ENCODE measurements around the gene DUSP14.
A peak's percentile ranks its signal among the peaks of the same experiment; 100 is the strongest.

The DUSP14 gene

DNA sequence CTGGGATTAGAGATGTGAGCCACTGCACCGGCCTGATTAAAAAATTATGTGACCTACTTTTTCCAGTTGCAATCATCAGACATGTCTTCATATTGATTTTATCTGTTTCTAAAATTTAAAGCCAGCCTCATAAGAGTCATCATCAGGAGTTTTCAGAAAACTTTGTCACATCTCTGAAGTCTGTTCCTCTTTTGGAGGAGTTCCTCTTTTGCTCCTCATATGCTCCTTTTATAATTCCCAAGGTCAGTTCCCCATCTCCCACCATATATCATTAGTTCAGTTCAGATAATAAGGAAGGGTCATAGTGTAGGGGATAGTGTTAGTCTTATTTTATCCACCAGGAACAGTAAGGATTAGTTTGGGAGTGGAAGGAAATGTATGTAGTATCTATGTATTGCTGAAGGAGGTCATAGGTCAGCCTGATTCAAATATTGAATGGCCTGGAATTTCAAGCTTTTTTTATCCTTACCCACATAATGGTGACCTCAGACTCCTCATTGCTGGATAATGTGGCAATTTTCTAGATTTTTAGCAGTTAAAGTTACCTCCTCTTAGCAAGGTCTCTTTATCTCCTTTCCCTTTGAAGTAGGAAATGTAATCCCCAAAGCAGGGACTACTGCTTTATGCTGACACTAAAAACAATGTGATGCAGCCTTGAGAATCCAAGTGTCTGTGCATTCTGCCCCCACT lies 13.8 kb upstream of the DUSP14 start:
- Histone ChIP-seq H3K9ac (ENCODE audit: low read depth, low read length) (no peak overlapping the region), H3K36me3 (ENCODE audit: insufficient read depth, low read length) (peaks cover 8% of the 10 kb centered on the region; the same call in 1 of the 2 replicates), H3K9me3 (ENCODE audit: control insufficient read depth, insufficient read depth, low read length) (no peaks in the 10 kb centered on the region), H3K4me1 (ENCODE audit: insufficient read depth, low read length) (peaks cover under 1% of the 10 kb centered on the region; the same call in 1 of the 2 replicates)

DNA sequence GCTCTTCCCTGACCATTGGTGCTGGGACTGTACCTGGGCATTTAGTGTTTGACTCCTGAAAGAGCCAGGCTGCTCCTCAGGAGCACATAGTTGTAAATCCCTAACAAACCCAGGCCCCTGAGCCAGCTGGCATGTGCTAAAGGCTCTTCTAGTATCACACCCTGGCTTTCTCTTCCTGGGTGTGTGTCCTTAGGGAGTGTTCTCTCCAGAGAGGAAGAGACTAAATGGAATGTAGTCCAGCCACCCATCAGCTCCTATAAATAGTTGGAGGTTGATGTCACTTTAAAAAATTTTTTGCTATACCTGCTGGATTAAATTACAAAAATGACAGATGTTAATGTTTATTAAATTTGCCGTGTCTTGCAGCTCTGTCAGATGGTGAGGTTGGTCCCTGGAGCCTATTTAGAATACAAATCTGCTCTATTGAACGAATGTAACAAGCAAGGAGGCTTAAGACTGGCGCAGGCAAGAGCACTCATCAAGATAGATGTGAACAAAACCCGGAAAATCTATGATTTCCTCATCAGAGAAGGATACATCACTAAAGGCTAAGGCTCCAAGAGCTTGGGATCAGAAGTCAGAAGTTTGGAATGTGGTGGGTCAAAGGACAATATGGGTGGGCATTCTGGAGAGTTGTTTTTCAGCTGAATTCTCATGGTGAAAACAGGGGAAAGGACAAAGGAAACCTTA lies 13.1 kb upstream of the DUSP14 start:
- peaks cover 6% of the 10 kb centered on the region; the same call in 1 of the 2 replicates for H3K4me1 ChIP-seq (ENCODE audit: insufficient read depth, low read length)
- H3K9me3 ChIP-seq (ENCODE audit: control insufficient read depth, insufficient read depth, low read length): no peaks in the 10 kb centered on the region
- H3K9ac ChIP-seq (ENCODE audit: low read depth, low read length): no peak overlapping the region
- peaks cover 8% of the 10 kb centered on the region; the same call in 1 of the 2 replicates for H3K36me3 ChIP-seq (ENCODE audit: insufficient read depth, low read length)

DNA sequence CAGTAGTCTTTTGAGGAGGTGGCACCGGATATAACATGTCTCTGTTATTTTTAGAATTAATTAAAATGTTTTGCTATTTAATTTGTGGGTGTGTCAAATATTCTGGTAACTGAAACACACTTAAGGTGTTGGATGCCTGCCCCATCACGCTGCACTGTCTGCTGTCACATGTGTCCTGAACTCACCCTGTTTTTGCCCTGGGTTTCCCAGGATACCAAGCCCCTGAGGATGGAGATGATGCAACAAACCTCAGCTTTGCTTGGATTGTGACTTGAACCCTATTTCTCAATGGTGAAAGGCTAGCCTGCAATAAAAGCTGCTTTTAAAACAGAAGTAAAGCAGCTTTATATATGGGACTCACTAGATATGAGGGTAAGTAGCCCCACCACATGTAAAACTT lies 11.5 kb upstream of the DUSP14 start:
- Histone ChIP-seq H3K4me1 (ENCODE audit: insufficient read depth, low read length) (peaks cover 11% of the 10 kb centered on the region), H3K9me3 (ENCODE audit: control insufficient read depth, insufficient read depth, low read length) (no peaks in the 10 kb centered on the region), H3K36me3 (ENCODE audit: insufficient read depth, low read length) (peaks cover 8% of the 10 kb centered on the region; the same call in 1 of the 2 replicates), H3K9ac (ENCODE audit: low read depth, low read length) (no peak overlapping the region)

DNA sequence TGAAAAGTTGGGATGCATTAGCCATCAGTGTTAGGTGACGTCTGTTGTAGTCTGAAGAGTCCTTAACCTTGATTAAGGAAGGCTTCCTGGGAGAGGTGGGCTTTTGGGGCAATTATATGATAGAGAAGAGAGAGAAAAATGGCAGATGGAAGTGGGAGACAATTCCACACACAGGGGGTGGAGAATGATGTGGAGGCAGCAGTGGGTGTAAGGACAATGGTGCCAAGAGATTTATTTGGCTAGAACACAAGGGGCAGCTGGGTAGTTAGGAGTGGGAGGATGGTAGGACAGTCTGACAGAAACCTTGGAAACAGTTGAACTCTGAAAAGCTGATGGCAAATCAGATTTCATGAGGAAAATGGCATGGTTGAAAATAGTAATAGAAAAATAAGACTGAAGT lies 10.7 kb upstream of the DUSP14 start:
- H3K36me3 ChIP-seq (ENCODE audit: insufficient read depth, low read length): peaks cover 8% of the 10 kb centered on the region; the same call in 1 of the 2 replicates
- no peaks in the 10 kb centered on the region for H3K9me3 ChIP-seq (ENCODE audit: control insufficient read depth, insufficient read depth, low read length)
- H3K9ac ChIP-seq (ENCODE audit: low read depth, low read length): no peak overlapping the region
- peaks cover 18% of the 10 kb centered on the region for H3K4me1 ChIP-seq (ENCODE audit: insufficient read depth, low read length)

DNA sequence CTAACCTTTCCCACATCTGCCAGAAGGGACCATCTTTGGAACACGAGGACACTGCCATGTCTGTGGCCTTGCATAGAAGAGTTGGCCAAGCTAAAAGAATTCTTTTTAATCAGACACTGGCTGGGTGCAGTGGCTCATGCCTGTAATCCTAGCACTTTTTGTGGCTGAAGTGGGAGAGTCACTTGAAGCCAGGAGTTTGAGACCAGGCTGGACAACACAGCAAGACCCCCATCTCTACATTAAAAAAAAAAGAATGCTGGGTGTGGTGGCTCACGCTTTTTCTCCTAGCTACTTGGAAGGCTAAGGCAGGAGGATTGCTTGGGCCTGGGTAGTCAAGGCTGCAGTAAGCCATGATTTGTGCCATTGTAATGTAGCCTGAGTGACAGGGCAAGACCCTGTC lies 9.3 kb upstream of the DUSP14 start:
- Histone ChIP-seq H3K36me3 (ENCODE audit: insufficient read depth, low read length) (0 out of 2 replicates have a peak, but pooled peaks cover 3% of the 10 kb centered on the region), H3K9ac (ENCODE audit: low read depth, low read length) (no peak overlapping the region), H3K4me1 (ENCODE audit: insufficient read depth, low read length) (peaks cover 18% of the 10 kb centered on the region), H3K9me3 (ENCODE audit: control insufficient read depth, insufficient read depth, low read length) (no peaks in the 10 kb centered on the region)

DNA sequence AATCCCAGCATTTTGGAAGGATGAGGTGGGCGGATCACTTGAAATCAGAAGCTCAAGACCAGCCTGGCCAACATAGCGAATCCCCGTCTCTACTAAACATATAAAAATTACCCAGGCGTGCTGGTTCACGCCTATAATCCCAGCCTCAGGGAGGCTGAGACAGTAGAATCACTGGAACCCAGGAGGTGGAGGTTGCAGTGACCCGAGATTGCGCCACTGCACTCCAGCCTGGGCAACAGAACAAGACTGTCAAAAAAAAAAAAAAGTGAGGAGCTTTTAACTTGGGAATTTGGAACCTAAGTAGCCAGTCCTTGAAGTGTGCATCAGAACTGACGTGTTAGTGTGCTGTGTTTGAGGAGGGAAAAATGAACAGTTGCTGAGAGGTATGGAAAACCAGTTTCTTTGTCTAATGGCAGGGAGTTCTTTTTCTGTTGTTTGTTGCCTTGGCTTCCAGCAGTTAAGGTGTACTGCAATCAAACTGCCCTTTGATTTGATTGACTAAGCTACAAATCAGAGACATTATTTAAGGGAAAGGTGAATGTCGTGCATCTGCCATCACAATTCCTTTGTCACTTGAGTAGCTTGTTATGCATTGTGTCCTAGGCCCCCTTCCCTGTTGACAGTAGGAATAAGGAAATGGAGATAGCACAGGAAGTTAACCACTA lies 8.6 kb upstream of the DUSP14 start:
- Histone ChIP-seq H3K36me3 (ENCODE audit: insufficient read depth, low read length) (0 out of 2 replicates have a peak, but pooled peaks cover 3% of the 10 kb centered on the region), H3K9ac (ENCODE audit: low read depth, low read length) (no peak overlapping the region), H3K9me3 (ENCODE audit: control insufficient read depth, insufficient read depth, low read length) (no peaks in the 10 kb centered on the region), H3K4me1 (ENCODE audit: insufficient read depth, low read length) (peaks cover 18% of the 10 kb centered on the region)

DNA sequence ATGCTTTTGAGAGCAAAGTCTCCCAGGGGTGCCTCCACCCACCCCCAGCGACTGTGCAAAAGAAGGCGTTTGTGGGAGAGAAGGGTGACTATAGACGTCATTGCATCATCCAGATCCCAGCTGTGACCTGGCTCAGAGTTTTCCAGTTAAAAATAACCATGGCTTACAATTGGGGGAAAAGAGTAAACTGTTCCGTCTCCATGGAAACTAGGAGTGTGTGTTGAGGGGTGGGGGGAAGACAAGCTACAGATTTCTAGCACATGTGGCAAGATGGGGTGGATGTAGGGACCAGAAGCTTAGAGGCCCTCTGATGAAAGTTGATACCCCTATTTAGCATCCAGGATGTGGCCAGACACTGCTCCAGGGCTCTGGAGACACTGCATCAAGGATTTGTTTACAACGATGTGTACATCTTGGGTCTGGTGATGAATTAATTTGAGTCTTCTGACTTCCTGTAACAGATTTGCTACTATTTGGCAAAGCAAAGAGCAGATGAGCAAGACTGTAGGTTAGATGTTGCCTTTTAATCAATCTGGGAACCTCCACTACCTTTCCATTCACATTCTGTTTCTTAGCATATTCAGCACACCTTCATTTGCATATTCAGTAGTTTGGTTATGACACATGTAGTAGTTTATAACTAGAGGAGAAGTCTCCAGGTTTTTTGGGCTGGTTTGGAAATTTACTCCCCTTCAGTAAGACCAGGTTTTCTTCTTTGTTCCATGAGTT lies 6.2 kb upstream of the DUSP14 start:
- Histone ChIP-seq H3K4me1 (ENCODE audit: insufficient read depth, low read length) (peaks cover 18% of the 10 kb centered on the region), H3K9ac (ENCODE audit: low read depth, low read length) (no peak overlapping the region), H3K36me3 (ENCODE audit: insufficient read depth, low read length) (no peaks in the 10 kb centered on the region), H3K9me3 (ENCODE audit: control insufficient read depth, insufficient read depth, low read length) (no peaks in the 10 kb centered on the region)

DNA sequence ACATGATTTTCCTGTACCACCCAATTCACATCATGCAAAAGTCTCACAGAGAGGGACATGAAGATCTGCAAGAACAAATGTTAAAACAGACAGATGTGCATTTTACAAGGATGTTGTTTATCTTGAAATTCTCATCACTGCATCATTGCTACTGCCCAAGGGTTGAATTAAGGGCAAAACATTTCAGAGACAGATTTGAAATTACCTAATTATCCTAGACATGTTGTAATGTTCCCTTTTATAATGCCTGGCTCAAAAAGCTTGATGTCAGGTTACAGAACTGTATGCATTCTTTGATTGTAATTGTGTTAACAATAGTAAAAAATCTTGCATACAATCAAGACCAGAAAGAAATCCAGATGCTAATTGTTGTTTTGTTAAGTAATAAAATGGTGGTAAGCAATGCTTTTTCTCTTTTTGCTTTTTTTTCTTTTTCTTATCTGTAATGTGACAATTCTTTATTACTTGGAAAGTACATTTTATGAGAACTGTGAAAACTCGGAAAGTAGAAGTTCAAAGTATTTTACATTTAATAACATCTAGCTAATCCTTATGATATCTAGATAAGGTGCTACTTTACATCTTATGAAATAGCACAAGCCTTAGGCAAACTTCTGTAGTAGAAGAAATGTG lies 3.6 kb upstream of the DUSP14 start:
- H3K36me3 ChIP-seq (ENCODE audit: insufficient read depth, low read length): no peaks in the 10 kb centered on the region
- H3K4me1 ChIP-seq (ENCODE audit: insufficient read depth, low read length): peaks cover 16% of the 10 kb centered on the region
- no peak overlapping the region for H3K9ac ChIP-seq (ENCODE audit: low read depth, low read length)
- no peaks in the 10 kb centered on the region for H3K9me3 ChIP-seq (ENCODE audit: control insufficient read depth, insufficient read depth, low read length)

DNA sequence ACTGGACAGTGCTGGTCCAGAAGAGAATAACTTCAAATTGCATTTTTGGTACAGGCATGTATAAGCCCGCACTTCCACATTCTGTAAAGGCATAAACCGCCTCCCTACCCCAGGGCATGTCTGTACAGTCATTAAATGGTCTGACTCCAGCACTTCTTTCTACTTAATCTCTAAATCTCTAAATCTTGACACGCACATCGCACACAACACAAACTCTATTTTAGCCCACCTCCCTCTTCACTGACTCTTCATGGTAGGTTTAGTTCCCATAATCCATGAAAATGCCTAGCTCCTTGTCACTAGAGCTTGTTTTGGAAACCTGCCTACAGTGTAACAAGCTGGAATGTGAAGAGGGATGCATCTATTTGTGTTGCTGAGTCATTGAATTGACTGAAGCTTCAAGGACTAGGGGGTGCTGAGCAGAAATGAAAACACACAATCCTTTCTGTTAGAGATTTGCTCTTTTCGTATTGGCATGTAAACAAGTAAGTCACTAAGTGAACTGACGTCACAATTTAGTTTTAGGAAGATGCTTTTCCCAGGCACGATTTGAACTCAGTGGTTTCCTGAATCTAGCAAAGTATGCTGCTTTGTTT lies 1.6 kb upstream of the DUSP14 start:
- peaks cover 19% of the 10 kb centered on the region for H3K4me1 ChIP-seq (ENCODE audit: insufficient read depth, low read length)
- no peaks in the 10 kb centered on the region for H3K36me3 ChIP-seq (ENCODE audit: insufficient read depth, low read length)
- H3K9me3 ChIP-seq (ENCODE audit: control insufficient read depth, insufficient read depth, low read length): no peaks in the 10 kb centered on the region
- H3K9ac ChIP-seq (ENCODE audit: low read depth, low read length): peak overlapping the region; percentile 86; the same call in 1 of the 2 replicates

DNA sequence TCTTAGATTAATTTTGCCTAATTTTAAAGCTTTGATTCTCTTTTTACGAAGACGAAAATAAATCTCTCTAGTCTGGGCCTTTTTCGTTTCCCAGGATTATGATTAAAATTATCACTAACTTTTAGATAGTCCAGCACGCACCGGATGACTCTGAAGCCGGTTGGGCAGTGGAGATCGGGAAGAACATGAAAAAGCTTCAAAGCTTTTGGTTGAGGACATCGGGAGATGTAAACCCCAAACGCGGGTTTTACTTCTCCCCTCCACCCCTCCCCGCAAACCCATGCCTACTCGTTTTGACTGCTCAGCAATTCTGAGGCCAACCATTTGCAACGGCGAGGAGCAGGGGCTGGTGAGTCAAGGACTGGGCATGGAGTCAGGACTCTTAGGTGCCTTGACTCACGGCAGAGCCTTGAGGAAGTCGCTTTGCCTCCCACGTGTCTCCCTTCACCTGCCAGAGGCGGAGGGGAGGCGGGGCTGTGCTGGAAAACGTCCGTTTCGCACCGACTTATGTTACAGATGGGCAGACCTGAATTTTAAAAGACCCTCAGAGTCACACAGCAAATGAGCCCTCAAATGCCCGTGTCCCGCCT lies 989 bp upstream of the DUSP14 start:
- no peaks in the 10 kb centered on the region for H3K36me3 ChIP-seq (ENCODE audit: insufficient read depth, low read length)
- peaks cover 13% of the 10 kb centered on the region; the same call in 1 of the 2 replicates for H3K4me1 ChIP-seq (ENCODE audit: insufficient read depth, low read length)
- H3K9ac ChIP-seq (ENCODE audit: low read depth, low read length): peak overlapping the region; percentile 86
- no peaks in the 10 kb centered on the region for H3K9me3 ChIP-seq (ENCODE audit: control insufficient read depth, insufficient read depth, low read length)

DNA sequence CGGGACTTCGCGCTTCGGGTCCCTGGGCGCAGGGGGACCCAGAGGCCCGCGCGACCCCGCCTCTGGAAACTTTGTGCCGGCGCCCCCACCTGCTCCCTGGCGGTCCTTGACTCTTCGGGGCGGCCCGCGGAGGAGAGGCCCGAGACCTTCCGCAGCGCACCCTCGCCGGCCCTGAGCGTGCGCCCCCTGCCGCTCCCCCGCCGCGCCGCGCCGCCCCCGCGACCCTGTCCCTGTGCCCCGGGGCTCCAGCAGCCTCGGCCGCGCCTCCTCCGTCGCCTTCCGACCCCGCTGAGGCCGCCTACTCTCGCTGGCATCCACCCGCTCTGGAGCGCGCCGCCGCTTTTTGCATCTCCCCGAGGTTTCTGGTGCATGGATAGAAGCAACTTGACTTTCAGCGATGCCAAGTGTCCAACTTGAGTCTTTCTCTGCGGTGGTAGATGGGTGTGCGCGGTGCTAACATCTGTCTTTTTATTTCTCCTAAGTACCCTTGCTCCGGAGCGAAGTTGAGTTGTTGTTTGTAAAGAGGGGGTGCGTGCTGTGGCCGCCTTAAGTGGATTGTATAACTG lies 414 bp downstream of the DUSP14 start:
- Histone ChIP-seq H3K9ac (ENCODE audit: low read depth, low read length) (peak overlapping the region; percentile 75), H3K4me1 (ENCODE audit: insufficient read depth, low read length) (peaks cover 13% of the 10 kb centered on the region), H3K36me3 (ENCODE audit: insufficient read depth, low read length) (no peaks in the 10 kb centered on the region), H3K9me3 (ENCODE audit: control insufficient read depth, insufficient read depth, low read length) (no peaks in the 10 kb centered on the region)

DNA sequence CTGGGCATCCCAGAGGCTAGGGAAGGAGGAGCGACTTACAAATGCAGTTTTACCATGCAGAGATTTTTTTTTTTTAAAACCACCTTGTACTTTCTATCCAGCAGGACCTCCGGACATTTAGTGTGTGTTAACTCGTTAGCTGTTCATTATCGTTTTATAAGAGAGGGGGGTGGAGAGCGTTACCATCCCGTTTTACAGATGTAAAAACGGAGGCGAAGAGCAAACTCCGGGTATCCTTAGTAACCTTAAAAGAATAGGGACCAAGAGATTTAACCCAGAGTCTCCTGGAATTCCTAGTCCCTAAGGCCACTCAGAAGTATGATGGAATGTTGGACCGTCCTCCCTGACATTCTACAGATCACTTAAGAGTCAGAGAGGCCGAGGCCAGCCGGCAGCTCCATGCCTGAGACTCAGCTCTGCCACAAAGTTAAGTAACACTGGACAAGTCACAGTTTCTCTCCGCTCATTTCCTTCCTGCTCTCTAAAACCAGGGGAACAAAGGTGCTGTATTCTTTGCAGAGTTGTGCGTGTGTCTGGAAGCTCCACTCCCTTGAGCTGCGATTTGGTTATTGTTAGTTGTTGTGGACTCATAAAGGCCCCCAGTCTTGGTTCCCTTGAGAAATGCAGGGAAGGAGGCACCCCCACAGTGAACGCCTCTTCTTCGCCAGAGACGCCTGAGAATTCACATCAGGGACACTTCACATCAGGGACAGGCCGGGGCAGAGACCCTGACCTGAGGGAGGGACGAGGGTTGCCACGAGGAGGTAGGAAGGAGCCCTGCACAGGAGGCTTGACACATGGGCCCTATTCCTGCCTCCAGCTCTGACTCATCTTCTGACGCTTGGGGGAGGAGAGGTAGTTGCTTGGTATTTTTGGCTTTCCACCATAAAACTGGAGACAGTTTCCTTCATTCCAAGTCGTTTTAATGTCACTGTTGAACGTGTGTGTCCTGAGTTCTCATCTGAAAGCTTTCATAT lies 1.2 kb downstream of the DUSP14 start:
- peak overlapping the region; percentile 75 for H3K9ac ChIP-seq (ENCODE audit: low read depth, low read length)
- H3K36me3 ChIP-seq (ENCODE audit: insufficient read depth, low read length): no peaks in the 10 kb centered on the region
- H3K4me1 ChIP-seq (ENCODE audit: insufficient read depth, low read length): peaks cover 16% of the 10 kb centered on the region
- H3K9me3 ChIP-seq (ENCODE audit: control insufficient read depth, insufficient read depth, low read length): no peaks in the 10 kb centered on the region
